ENCODE results near the gene DCTN5.

Gene DCTN5

GRCh38 chr16:23666571-23667354 is 25.5 kb downstream of the DCTN5 start:
- no peak for DNase-seq

GRCh38 chr16:23667355-23667659 is 26.0 kb downstream of the DCTN5 start:
- no peak for DNase-seq

GRCh38 chr16:23668225-23668624 is 27.0 kb downstream of the DCTN5 start:
- DNase-seq, result no peak

- no peak for DNase-seq
Observed at GRCh38 chr16:23668873-23669272, 27.6 kb downstream of the DCTN5 start.

- peak; percentile 80 for DNase-seq
Observed at GRCh38 chr16:23670137-23670776, 29.0 kb downstream of the DCTN5 start.

- DNase-seq, result no peak
Observed at GRCh38 chr16:23673971-23674614, 32.8 kb downstream of the DCTN5 start.

GRCh38 chr16:23676924-23677480 is 35.7 kb downstream of the DCTN5 start:
- no peak for DNase-seq

GRCh38 chr16:23678430-23679273 is 37.4 kb downstream of the DCTN5 start, which contains the start of gene PLK1:
Gene PLK1, plus strand, starts transcription at chr16:23678889. Its CDS starts 44 bp downstream, at chr16:23678933.
- DNase-seq, result peak; percentile 79

- peak; percentile 62 for DNase-seq
Observed at GRCh38 chr16:23679274-23679985, 38.2 kb downstream of the DCTN5 start.

- DNase-seq, result no peak
Observed at GRCh38 chr16:23679986-23680336, 38.7 kb downstream of the DCTN5 start.

GRCh38 chr16:23682181-23682580 is 40.9 kb downstream of the DCTN5 start:
- DNase-seq, result peak; percentile 32

- DNase-seq, result no peak
Observed at GRCh38 chr16:23683487-23683886, 42.2 kb downstream of the DCTN5 start.

- no peak for DNase-seq
Observed at GRCh38 chr16:23687034-23687808, 46.0 kb downstream of the DCTN5 start.

GRCh38 chr16:23689442-23690187 is 48.3 kb downstream of the DCTN5 start:
- no peak for DNase-seq

GRCh38 chr16:23690771-23691482 is 49.7 kb downstream of the DCTN5 start:
- no peak for DNase-seq

- DNase-seq, result peak; percentile 38
Observed at GRCh38 chr16:23691483-23692189, 50.4 kb downstream of the DCTN5 start.

- DNase-seq, result no peak
Observed at GRCh38 chr16:23692190-23692837, 51.0 kb downstream of the DCTN5 start.

GRCh38 chr16:23694265-23694643 is 53.0 kb downstream of the DCTN5 start:
- DNase-seq, result peak; percentile 8

All from MV-4-11 (cell line).